Activated CD8-positive, alpha-beta memory T cell treated with anti-CD3 and anti-CD28 coated beads, Interleukin-2, amount 10 ng/mL, durations not matched to agents 7 days and 5 days (primary cell): ENCODE measurements around the gene AKR1C2. TPM values are rescaled to one million over a fixed set of nuclear protein-coding genes. Genes with fewer than 3 reads are reported as not detected.
"Not testable (repeated sequence)": the region's sequence is repeated elsewhere in the genome, so short reads cannot be mapped to it uniquely, and the experiment has no call there.

ENCODE experiments used
- ATAC-seq: fragments of 150-1000 bp; cut with Tn5 transposase; one replicate; pipeline ENCODE4 v1.10.0; 2021; ENCODE audit warnings: moderate library complexity
- CTCF ChIA-PET: fragments of 350-600 bp; sonication (Branson Sonifier 250); formaldehyde crosslinking; loops from one replicate; lab custom pipeline; 2021; ENCODE audit warnings: antibody characterized with exemption; lab: Charles Lee
- DNase-seq: peaks from one replicate; pipeline ENCODE4 v3.0.0-alpha.2; 2020
- H3K27ac Mint-ChIP-seq: one replicate; pipeline ENCODE4 v1.8.0; 2021; ENCODE audit warnings: mild to moderate bottlenecking, mixed read lengths
- H3K27me3 Mint-ChIP-seq: one replicate; pipeline ENCODE4 v1.8.0; 2021; ENCODE audit warnings: mixed read lengths
- H3K36me3 Mint-ChIP-seq: one replicate; pipeline ENCODE4 v1.8.0; 2021; ENCODE audit warnings: mild to moderate bottlenecking, mixed read lengths
- H3K4me1 Mint-ChIP-seq: one replicate; pipeline ENCODE4 v1.8.0; 2021; ENCODE audit warnings: mixed read lengths
- H3K4me3 Mint-ChIP-seq: one replicate; pipeline ENCODE4 v1.8.0; 2021; ENCODE audit warnings: mild to moderate bottlenecking, moderate library complexity, mixed read lengths
- H3K9me3 Mint-ChIP-seq: one replicate; pipeline ENCODE4 v1.8.0; 2022; ENCODE audit warnings: low read depth, mixed read lengths
- total RNA-seq, 2 experiments: library from RNA; stranded (reverse); gene quantifications; one replicate each; pipeline ENCODE4 v1.2.3, GENCODE V29; 2021

Gene AKR1C2
- not detected for total RNA-seq

- not testable (repeated sequence) for H3K9me3 Mint-ChIP-seq, H3K27me3 Mint-ChIP-seq
These were observed at the start of gene AKR1C2 for GRCh38 chr10:5003127-5004029. TSS of gene AKR1C2 (minus strand) at chr10:5003857. CDS start at chr10:5003835, 22 bp downstream.

DNA sequence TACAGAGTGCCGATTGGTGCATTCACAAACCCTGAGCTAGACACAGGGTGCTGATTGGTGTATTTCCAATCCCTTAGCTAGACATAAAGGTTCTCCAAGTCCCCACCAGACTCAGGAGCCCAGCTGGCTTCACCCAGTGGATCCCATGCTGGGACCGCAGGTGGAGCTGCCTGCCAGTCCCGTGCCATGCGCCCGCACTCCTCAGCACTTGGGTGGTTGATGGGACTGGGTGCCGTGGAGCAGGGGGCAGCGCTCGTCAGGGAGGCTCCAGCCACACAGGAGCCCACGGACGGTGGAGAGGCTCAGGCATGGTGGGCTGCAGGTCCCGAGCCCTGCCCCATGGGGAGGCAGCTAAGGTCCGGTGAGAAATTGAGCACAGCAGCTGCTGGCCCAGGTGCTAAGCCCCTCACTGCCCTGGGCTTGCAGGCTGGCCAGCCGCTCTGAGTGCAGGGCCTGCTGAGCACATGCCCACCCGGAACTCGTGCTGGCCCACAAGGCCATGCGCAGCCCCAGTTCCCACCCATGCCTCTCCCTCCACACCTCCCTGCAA lies 49.4 kb upstream of the AKR1C2 start:
- CTCF ChIA-PET, H3K27ac Mint-ChIP-seq, DNase-seq, H3K4me1 Mint-ChIP-seq, H3K36me3 Mint-ChIP-seq, H3K4me3 Mint-ChIP-seq, H3K9me3 Mint-ChIP-seq, H3K27me3 Mint-ChIP-seq, ATAC-seq: not testable (repeated sequence)

More at GRCh38 chr10:5003127-5004029, at the start of gene AKR1C2:
- H3K27ac Mint-ChIP-seq, CTCF ChIA-PET, H3K4me1 Mint-ChIP-seq, DNase-seq, H3K36me3 Mint-ChIP-seq, ATAC-seq, H3K4me3 Mint-ChIP-seq: not testable (repeated sequence)

DNA sequence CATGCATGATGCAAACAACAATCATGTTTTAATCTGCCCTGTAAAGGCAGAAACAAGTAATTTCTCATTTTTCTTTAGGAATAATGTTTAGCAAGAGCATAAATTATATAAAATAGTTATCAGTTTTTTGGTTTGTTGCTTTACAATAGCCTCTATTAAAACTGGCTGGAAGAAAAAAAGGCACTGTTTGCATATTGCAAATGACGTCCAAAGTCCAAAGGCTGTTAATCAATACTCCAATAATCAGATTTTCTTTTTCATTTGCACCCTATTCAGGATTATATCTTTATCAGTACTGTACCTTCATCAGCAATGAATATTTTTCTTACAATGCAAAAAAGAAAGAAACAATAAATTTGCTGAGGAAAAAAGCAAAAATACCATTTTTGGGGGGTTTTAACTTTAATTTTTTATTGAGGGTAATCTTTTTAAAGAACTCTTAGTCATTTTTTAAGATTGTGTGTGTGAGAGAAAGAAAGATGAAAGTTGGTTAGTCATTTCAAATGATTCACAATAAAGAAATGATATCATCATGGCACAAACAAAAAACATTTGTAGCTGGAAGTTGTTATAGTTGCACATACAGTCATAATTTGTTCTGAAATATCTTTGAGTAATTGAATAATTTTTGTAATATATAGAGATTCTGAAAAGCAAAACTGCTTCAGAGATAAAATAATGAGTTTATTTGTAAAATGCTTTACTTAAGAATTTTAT lies 44.4 kb upstream of the AKR1C2 start:
- H3K4me3 Mint-ChIP-seq: no peak overlapping the region
- no peaks in the 10 kb centered on the region for H3K9me3 Mint-ChIP-seq
- DNase-seq: no peak
- no peaks in the 10 kb centered on the region for H3K36me3 Mint-ChIP-seq
- ATAC-seq: no peak
- H3K27me3 Mint-ChIP-seq: no peaks in the 10 kb centered on the region
- no peaks in the 10 kb centered on the region for H3K4me1 Mint-ChIP-seq
- CTCF ChIA-PET: no interaction called here
- no peak overlapping the region for H3K27ac Mint-ChIP-seq

GRCh38 chr10:5047055-5047454 lies 43.4 kb upstream of the AKR1C2 start:
- ATAC-seq, CTCF ChIA-PET, H3K27ac Mint-ChIP-seq, H3K36me3 Mint-ChIP-seq, DNase-seq, H3K4me3 Mint-ChIP-seq, H3K9me3 Mint-ChIP-seq, H3K27me3 Mint-ChIP-seq, H3K4me1 Mint-ChIP-seq: not testable (repeated sequence)

DNA sequence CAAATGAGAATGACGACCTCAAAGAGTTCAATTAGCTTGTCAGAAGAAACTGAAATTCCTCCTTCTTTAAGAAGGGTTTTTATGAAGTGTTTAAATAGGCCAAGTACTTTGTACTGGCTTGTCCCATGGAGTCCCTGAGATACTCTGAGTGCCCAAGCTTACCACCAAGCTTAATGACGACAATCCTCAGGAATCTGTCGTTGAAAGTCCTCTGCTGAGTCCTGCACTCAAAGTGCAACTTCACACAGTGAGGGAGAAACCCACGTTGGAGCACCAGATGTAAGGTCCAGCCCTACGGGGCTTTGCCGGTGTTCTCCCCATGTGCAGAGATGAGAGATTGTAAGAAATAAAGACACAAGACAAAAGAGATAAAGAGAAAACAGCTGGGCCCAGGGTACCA lies 42.8 kb upstream of the AKR1C2 start:
- no peaks in the 10 kb centered on the region for H3K27me3 Mint-ChIP-seq
- no peak for DNase-seq
- no peak for ATAC-seq
- H3K4me1 Mint-ChIP-seq: no peaks in the 10 kb centered on the region
- no peaks in the 10 kb centered on the region for H3K9me3 Mint-ChIP-seq
- no peak overlapping the region for H3K27ac Mint-ChIP-seq
- H3K4me3 Mint-ChIP-seq: no peak overlapping the region
- CTCF ChIA-PET: no interaction called here
- H3K36me3 Mint-ChIP-seq: no peaks in the 10 kb centered on the region

DNA sequence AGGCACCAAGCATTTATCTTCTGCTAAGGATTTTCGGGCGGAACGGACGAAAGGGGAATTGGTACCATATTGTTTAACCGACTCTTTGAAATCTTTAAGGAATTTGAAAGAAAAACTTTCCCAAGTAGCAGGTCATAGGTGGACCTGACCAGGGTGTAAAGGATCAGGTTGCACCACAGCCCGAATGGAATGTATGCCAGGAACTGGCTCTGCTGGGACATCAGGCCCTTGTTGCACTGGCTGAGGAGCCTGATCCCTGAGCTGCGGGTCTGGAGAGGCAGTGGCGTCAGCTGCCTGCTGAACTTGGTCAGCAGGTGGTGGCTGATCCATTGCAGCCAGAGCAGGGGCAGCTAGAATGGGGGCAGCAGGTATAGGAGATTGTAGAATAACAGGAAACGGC lies 41.4 kb upstream of the AKR1C2 start:
- no peaks in the 10 kb centered on the region for H3K9me3 Mint-ChIP-seq
- no peak overlapping the region for H3K4me3 Mint-ChIP-seq
- no peak for DNase-seq
- H3K4me1 Mint-ChIP-seq: no peaks in the 10 kb centered on the region
- no peak overlapping the region for H3K27ac Mint-ChIP-seq
- H3K27me3 Mint-ChIP-seq: no peaks in the 10 kb centered on the region
- H3K36me3 Mint-ChIP-seq: no peaks in the 10 kb centered on the region
- CTCF ChIA-PET: no interaction called here
- ATAC-seq: no peak

GRCh38 chr10:5043716-5044115 lies 40.1 kb upstream of the AKR1C2 start:
- ATAC-seq: no peak
- DNase-seq: no peak
- CTCF ChIA-PET: no interaction called here
- H3K27ac Mint-ChIP-seq: no peak overlapping the region
- no peaks in the 10 kb centered on the region for H3K36me3 Mint-ChIP-seq
- H3K9me3 Mint-ChIP-seq: no peaks in the 10 kb centered on the region
- no peaks in the 10 kb centered on the region for H3K27me3 Mint-ChIP-seq
- no peak overlapping the region for H3K4me3 Mint-ChIP-seq
- no peaks in the 10 kb centered on the region for H3K4me1 Mint-ChIP-seq

DNA sequence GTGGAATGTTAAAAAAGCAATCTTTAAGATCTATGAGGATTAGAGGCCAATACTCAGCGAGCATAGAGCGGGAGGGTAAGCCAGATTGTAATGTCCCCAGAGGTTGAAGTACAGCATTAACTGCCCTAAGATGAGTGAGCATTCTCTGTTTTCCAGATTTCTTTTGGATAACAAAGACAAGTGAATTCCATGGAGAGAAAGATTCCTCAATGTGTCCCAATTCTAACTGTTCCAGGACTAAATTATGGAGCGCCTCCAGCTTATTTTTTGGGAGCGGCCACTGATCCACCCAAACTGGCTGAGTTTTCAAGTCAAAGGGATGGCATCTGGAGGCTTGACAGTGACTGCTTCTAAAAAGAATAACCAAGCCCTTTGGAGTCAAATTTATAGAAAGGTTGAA lies 39.3 kb upstream of the AKR1C2 start:
- Mint-ChIP-seq H3K9me3 (no peaks in the 10 kb centered on the region), H3K27me3 (no peaks in the 10 kb centered on the region)

GRCh38 chr10:5041471-5042023 lies 37.9 kb upstream of the AKR1C2 start:
- Mint-ChIP-seq H3K27me3 (no peaks in the 10 kb centered on the region), H3K4me1 (no peaks in the 10 kb centered on the region), H3K4me3 (no peak overlapping the region), H3K27ac (no peak overlapping the region), H3K9me3 (no peaks in the 10 kb centered on the region), H3K36me3 (no peaks in the 10 kb centered on the region)
- DNase-seq: no peak
- CTCF ChIA-PET: no interaction called here
- no peak for ATAC-seq

More for the DNA sequence above, 39.3 kb upstream of the AKR1C2 start:
- Mint-ChIP-seq H3K4me3 (no peak overlapping the region), H3K4me1 (no peaks in the 10 kb centered on the region), H3K27ac (no peak overlapping the region), H3K36me3 (no peaks in the 10 kb centered on the region)
- no peak for ATAC-seq
- no peak for DNase-seq
- CTCF ChIA-PET: no interaction called here

- Mint-ChIP-seq H3K36me3 (no peaks in the 10 kb centered on the region), H3K27me3 (no peaks in the 10 kb centered on the region), H3K4me1 (no peaks in the 10 kb centered on the region), H3K27ac (no peak overlapping the region), H3K9me3 (no peaks in the 10 kb centered on the region), H3K4me3 (no peak overlapping the region)
- CTCF ChIA-PET: no interaction called here
- no peak for ATAC-seq
- no peak for DNase-seq
These were observed 37.3 kb upstream of the AKR1C2 start for GRCh38 chr10:5040781-5041470.

DNA sequence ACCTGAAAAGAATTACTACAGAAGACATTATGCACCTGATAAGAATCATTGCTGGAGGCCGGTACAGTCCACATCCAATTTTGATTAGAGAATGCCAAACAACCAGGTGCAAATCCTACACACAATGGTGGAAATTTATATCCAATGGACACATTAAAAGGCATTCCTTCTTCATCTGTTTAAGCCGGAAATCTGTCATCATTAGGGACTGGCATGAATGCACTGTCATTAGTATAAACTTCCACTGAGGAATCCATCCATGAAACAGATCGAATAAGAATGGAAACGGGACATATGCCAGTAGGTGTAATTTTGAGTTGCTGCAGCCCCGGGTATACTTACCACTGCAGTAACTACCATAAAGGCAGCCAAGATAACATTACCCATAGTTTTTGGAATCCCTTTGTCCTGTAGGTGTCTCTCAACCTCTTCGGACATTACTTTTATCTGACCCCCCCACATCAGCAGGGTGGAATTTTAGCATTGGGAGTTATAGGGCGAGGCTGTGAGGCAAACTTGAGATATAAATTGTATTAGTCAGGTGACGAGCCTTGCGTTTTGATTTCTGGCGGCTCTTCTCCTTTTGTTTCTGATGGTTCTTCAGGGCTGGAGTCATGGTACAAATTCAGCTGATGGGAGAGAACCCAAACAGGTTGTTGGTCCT lies 36.5 kb upstream of the AKR1C2 start:
- ATAC-seq (no peak), DNase-seq (no peak)
- no peaks in the 10 kb centered on the region for H3K4me1 Mint-ChIP-seq
- no peak overlapping the region for H3K27ac Mint-ChIP-seq
- CTCF ChIA-PET: no interaction called here
- H3K9me3 Mint-ChIP-seq: peaks cover 3% of the 10 kb centered on the region
- no peaks in the 10 kb centered on the region for H3K27me3 Mint-ChIP-seq
- no peak overlapping the region for H3K4me3 Mint-ChIP-seq
- H3K36me3 Mint-ChIP-seq: no peaks in the 10 kb centered on the region

GRCh38 chr10:5038733-5039132 lies 35.1 kb upstream of the AKR1C2 start:
- no peaks in the 10 kb centered on the region for H3K4me1 Mint-ChIP-seq

GRCh38 chr10:5038101-5038500 lies 34.4 kb upstream of the AKR1C2 start:
- H3K36me3 Mint-ChIP-seq: no peaks in the 10 kb centered on the region
- no peak for ATAC-seq
- no peak overlapping the region for H3K27ac Mint-ChIP-seq
- H3K4me3 Mint-ChIP-seq: no peak overlapping the region
- no peak for DNase-seq
- peaks cover 8% of the 10 kb centered on the region for H3K9me3 Mint-ChIP-seq
- no peaks in the 10 kb centered on the region for H3K4me1 Mint-ChIP-seq
- H3K27me3 Mint-ChIP-seq: no peaks in the 10 kb centered on the region
- CTCF ChIA-PET: no interaction called here

More at GRCh38 chr10:5038733-5039132, 35.1 kb upstream of the AKR1C2 start:
- CTCF ChIA-PET: no interaction called here
- ATAC-seq (no peak), DNase-seq (no peak)
- no peak overlapping the region for H3K4me3 Mint-ChIP-seq
- no peaks in the 10 kb centered on the region for H3K36me3 Mint-ChIP-seq
- no peak overlapping the region for H3K27ac Mint-ChIP-seq
- no peaks in the 10 kb centered on the region for H3K27me3 Mint-ChIP-seq
- H3K9me3 Mint-ChIP-seq: peaks cover 7% of the 10 kb centered on the region
